GM18508 (cell line): ENCODE results near the gene DNM1L.

Source experiments
- ATAC-seq: cut with Tn5 transposase; IDR thresholded peaks from one replicate; pipeline ENCODE4 v1.9.1; 2021; ENCODE audit warnings: moderate number of reproducible peaks; ENCODE audit not compliant: insufficient read depth, unreplicated experiment

The DNM1L gene

GRCh38 chr12:32679091-32679919 is at the start of gene DNM1L:
Gene DNM1L, plus strand, starts transcription at chr12:32679301. Its CDS starts 63 bp downstream, at chr12:32679364.
- ATAC-seq: peak; percentile 93

GRCh38 chr12:32641287-32641901 is 37.7 kb upstream of the DNM1L start:
- ATAC-seq: no peak

- no peak for ATAC-seq
These were observed 34.7 kb upstream of the DNM1L start for GRCh38 chr12:32644431-32644830.

- no peak for ATAC-seq
These were observed 31.8 kb upstream of the DNM1L start for GRCh38 chr12:32647275-32647674.

GRCh38 chr12:32650508-32650907 is 28.6 kb upstream of the DNM1L start:
- no peak for ATAC-seq

GRCh38 chr12:32651151-32651955 is 27.7 kb upstream of the DNM1L start:
- ATAC-seq: no peak

- no peak for ATAC-seq
These were observed 27.2 kb upstream of the DNM1L start for GRCh38 chr12:32651956-32652210.

GRCh38 chr12:32659908-32660440 is 19.1 kb upstream of the DNM1L start:
- ATAC-seq: no peak

GRCh38 chr12:32661706-32662105 is 17.4 kb upstream of the DNM1L start:
- ATAC-seq: no peak

GRCh38 chr12:32662665-32663064 is 16.4 kb upstream of the DNM1L start:
- no peak for ATAC-seq

- no peak for ATAC-seq
These were observed 13.1 kb upstream of the DNM1L start for GRCh38 chr12:32666018-32666417.

GRCh38 chr12:32669584-32669983 is 9.5 kb upstream of the DNM1L start:
- ATAC-seq: no peak

GRCh38 chr12:32671930-32672780 is 6.9 kb upstream of the DNM1L start:
- ATAC-seq: no peak

- no peak for ATAC-seq
These were observed 778 bp downstream of the DNM1L start for GRCh38 chr12:32679920-32680237.

- no peak for ATAC-seq
These were observed 1.7 kb downstream of the DNM1L start for GRCh38 chr12:32680787-32681186.

GRCh38 chr12:32681272-32681671 is 2.2 kb downstream of the DNM1L start:
- ATAC-seq: no peak

- no peak for ATAC-seq
These were observed 7.2 kb downstream of the DNM1L start for GRCh38 chr12:32686340-32686739.

GRCh38 chr12:32688786-32689185 is 9.7 kb downstream of the DNM1L start:
- no peak for ATAC-seq

GRCh38 chr12:32690927-32691326 is 11.8 kb downstream of the DNM1L start:
- ATAC-seq: no peak

GRCh38 chr12:32692358-32692757 is 13.3 kb downstream of the DNM1L start:
- ATAC-seq: no peak
